Measurements from ENCODE around the gene TRAF3IP1. TPM values are rescaled to one million over a fixed set of nuclear protein-coding genes. Genes with fewer than 3 reads are reported as not detected.
"Not testable (repeated sequence)": the region's sequence is repeated elsewhere in the genome, so short reads cannot be mapped to it uniquely, and the experiment has no call there.

TRAF3IP1 gene
- total and polyA plus RNA-seq, 9 donors: 4.4 to 11.5 (median 8.3) TPM

GRCh38 chr2:238352361-238352760 lies 32.0 kb downstream of the TRAF3IP1 start:
- H3K4me1 ChIP-seq (ENCODE audit: control insufficient read depth, insufficient read depth, low read length): peaks cover 9% of the 10 kb centered on the region
- H3K4me3 ChIP-seq (ENCODE audit: low read length): no peak overlapping the region
- H3K27ac ChIP-seq (ENCODE audit: low read length): no peak overlapping the region
- DNase-seq: no peak
- peaks cover 23% of the 10 kb centered on the region for H3K36me3 ChIP-seq (ENCODE audit: control insufficient read depth, insufficient read depth, low read length)
- H3K9me3 ChIP-seq (replicated peaks; ENCODE audit: control insufficient read depth, low read depth, low read length): no peaks in the 10 kb centered on the region
- no peaks in the 10 kb centered on the region for H3K27me3 ChIP-seq (ENCODE audit: control insufficient read depth, insufficient read depth, low read length)
- 96% methylated on average over 5 of the region's 9 CpGs for WGBS (ENCODE audit: insufficient coverage)

- DNase-seq: no peak
- no peaks in the 10 kb centered on the region for H3K27me3 ChIP-seq (ENCODE audit: control insufficient read depth, insufficient read depth, low read length)
- H3K9me3 ChIP-seq (replicated peaks; ENCODE audit: control insufficient read depth, low read depth, low read length): no peaks in the 10 kb centered on the region
- no CpG with 5 or more reads among the region's 3 CpGs for WGBS (ENCODE audit: insufficient coverage)
- no peak overlapping the region for H3K4me3 ChIP-seq (ENCODE audit: low read length)
- peaks cover 14% of the 10 kb centered on the region for H3K36me3 ChIP-seq (ENCODE audit: control insufficient read depth, insufficient read depth, low read length)
- no peaks in the 10 kb centered on the region for H3K4me1 ChIP-seq (ENCODE audit: control insufficient read depth, insufficient read depth, low read length)
- H3K27ac ChIP-seq (ENCODE audit: low read length): no peak overlapping the region
Observed at GRCh38 chr2:238358769-238359168, 38.5 kb downstream of the TRAF3IP1 start.

- Histone ChIP-seq H3K4me1 (ENCODE audit: control insufficient read depth, insufficient read depth, low read length) (no peaks in the 10 kb centered on the region), H3K9me3 (replicated peaks; ENCODE audit: control insufficient read depth, low read depth, low read length) (no peaks in the 10 kb centered on the region), H3K4me3 (ENCODE audit: low read length) (no peak overlapping the region), H3K27ac (ENCODE audit: low read length) (no peak overlapping the region), H3K36me3 (ENCODE audit: control insufficient read depth, insufficient read depth, low read length) (peaks cover 14% of the 10 kb centered on the region), H3K27me3 (ENCODE audit: control insufficient read depth, insufficient read depth, low read length) (no peaks in the 10 kb centered on the region)
- DNase-seq: no peak
- WGBS (ENCODE audit: insufficient coverage): no CpG with 5 or more reads among the region's 3 CpGs
Observed at GRCh38 chr2:238359403-238359802, 39.1 kb downstream of the TRAF3IP1 start.

GRCh38 chr2:238361877-238362276 lies 41.6 kb downstream of the TRAF3IP1 start:
- Histone ChIP-seq H3K9me3 (replicated peaks; ENCODE audit: control insufficient read depth, low read depth, low read length) (no peaks in the 10 kb centered on the region), H3K27ac (ENCODE audit: low read length) (no peak overlapping the region), H3K4me3 (ENCODE audit: low read length) (no peak overlapping the region), H3K4me1 (ENCODE audit: control insufficient read depth, insufficient read depth, low read length) (no peaks in the 10 kb centered on the region), H3K27me3 (ENCODE audit: control insufficient read depth, insufficient read depth, low read length) (no peaks in the 10 kb centered on the region), H3K36me3 (ENCODE audit: control insufficient read depth, insufficient read depth, low read length) (peaks cover 12% of the 10 kb centered on the region)
- WGBS (ENCODE audit: insufficient coverage): 70% methylated on average over 8 of the region's 9 CpGs
- DNase-seq: no peak

- DNase-seq: peak; percentile 69
- WGBS (ENCODE audit: insufficient coverage): 60% methylated on average over 1 of the region's 7 CpGs
Observed at GRCh38 chr2:238362626-238363025, 42.3 kb downstream of the TRAF3IP1 start.

GRCh38 chr2:238369591-238370040 lies 49.3 kb downstream of the TRAF3IP1 start:
- Histone ChIP-seq H3K4me3 (ENCODE audit: low read length) (no peak overlapping the region), H3K4me1 (ENCODE audit: control insufficient read depth, insufficient read depth, low read length) (peaks cover 7% of the 10 kb centered on the region), H3K27ac (ENCODE audit: low read length) (no peak overlapping the region), H3K9me3 (replicated peaks; ENCODE audit: control insufficient read depth, low read depth, low read length) (no peaks in the 10 kb centered on the region), H3K27me3 (ENCODE audit: control insufficient read depth, insufficient read depth, low read length) (no peaks in the 10 kb centered on the region), H3K36me3 (ENCODE audit: control insufficient read depth, insufficient read depth, low read length) (no peaks in the 10 kb centered on the region)
- WGBS (ENCODE audit: insufficient coverage): 38% methylated on average over 3 of the region's 10 CpGs
- peak; percentile 58 for DNase-seq

More at GRCh38 chr2:238362626-238363025, 42.3 kb downstream of the TRAF3IP1 start:
- Histone ChIP-seq H3K4me3 (ENCODE audit: low read length) (no peak overlapping the region), H3K36me3 (ENCODE audit: control insufficient read depth, insufficient read depth, low read length) (peaks cover 9% of the 10 kb centered on the region), H3K27me3 (ENCODE audit: control insufficient read depth, insufficient read depth, low read length) (no peaks in the 10 kb centered on the region), H3K9me3 (replicated peaks; ENCODE audit: control insufficient read depth, low read depth, low read length) (no peaks in the 10 kb centered on the region), H3K4me1 (ENCODE audit: control insufficient read depth, insufficient read depth, low read length) (no peaks in the 10 kb centered on the region), H3K27ac (ENCODE audit: low read length) (no peak overlapping the region)

DNA sequence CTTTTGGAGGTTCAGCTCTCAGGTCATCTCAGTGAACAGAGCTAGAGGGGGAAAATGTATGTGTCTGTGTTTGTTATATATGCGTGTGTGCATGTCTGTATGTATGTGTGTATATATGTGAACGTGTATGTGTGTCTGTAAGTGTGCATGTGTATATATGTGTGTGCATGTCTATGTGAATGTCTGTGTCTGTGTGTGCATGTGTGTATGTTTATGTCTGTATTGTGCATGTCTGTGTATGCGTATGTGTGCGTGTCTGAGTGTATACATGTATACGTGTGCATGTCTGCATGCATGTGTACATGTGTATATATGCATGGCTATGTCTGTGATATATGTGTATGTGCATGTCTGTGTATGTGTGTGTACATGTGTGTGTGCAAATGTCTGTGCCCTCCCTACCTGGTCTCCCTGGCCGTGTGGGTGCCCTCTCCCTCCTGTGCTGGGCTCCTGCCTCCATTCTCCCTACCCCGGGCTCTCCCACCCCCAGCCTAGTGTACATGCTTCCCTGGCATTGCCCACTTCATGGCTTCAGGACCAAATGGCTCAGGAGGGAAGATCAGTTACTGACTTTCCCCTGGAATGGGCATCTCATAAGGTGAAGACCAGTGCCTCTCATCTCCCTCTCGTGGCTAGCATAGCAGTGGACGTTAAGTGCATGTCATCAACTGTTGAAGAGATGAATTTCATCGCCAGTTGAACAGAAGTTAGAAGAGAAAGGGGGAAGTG lies 49.9 kb downstream of the TRAF3IP1 start:
- Histone ChIP-seq H3K9me3 (replicated peaks; ENCODE audit: control insufficient read depth, low read depth, low read length) (no peaks in the 10 kb centered on the region), H3K27ac (ENCODE audit: low read length) (no peak overlapping the region), H3K36me3 (ENCODE audit: control insufficient read depth, insufficient read depth, low read length) (no peaks in the 10 kb centered on the region), H3K4me3 (ENCODE audit: low read length) (no peak overlapping the region), H3K4me1 (ENCODE audit: control insufficient read depth, insufficient read depth, low read length) (peaks cover 7% of the 10 kb centered on the region), H3K27me3 (ENCODE audit: control insufficient read depth, insufficient read depth, low read length) (no peaks in the 10 kb centered on the region)
- 78% methylated on average over 9 of the region's 10 CpGs for WGBS (ENCODE audit: insufficient coverage)
- DNase-seq: no peak

GRCh38 chr2:238370823-238371372 lies 50.6 kb downstream of the TRAF3IP1 start:
- Histone ChIP-seq H3K36me3 (ENCODE audit: control insufficient read depth, insufficient read depth, low read length) (no peaks in the 10 kb centered on the region), H3K4me1 (ENCODE audit: control insufficient read depth, insufficient read depth, low read length) (peaks cover 7% of the 10 kb centered on the region), H3K9me3 (replicated peaks; ENCODE audit: control insufficient read depth, low read depth, low read length) (no peaks in the 10 kb centered on the region), H3K27ac (ENCODE audit: low read length) (no peak overlapping the region), H3K4me3 (ENCODE audit: low read length) (no peak overlapping the region), H3K27me3 (ENCODE audit: control insufficient read depth, insufficient read depth, low read length) (no peaks in the 10 kb centered on the region)
- WGBS (ENCODE audit: insufficient coverage): 14% methylated on average over 7 of the region's 10 CpGs
- peak; percentile 84 for DNase-seq

- not testable (repeated sequence) for DNase-seq; H3K36me3 ChIP-seq (ENCODE audit: control insufficient read depth, insufficient read depth, low read length); H3K9me3 ChIP-seq (replicated peaks; ENCODE audit: control insufficient read depth, low read depth, low read length); H3K4me1 ChIP-seq (ENCODE audit: control insufficient read depth, insufficient read depth, low read length); H3K27me3 ChIP-seq (ENCODE audit: control insufficient read depth, insufficient read depth, low read length); H3K4me3 ChIP-seq (ENCODE audit: low read length); H3K27ac ChIP-seq (ENCODE audit: low read length)
- WGBS (ENCODE audit: insufficient coverage): no CpG with 5 or more reads among the region's 3 CpGs
Observed at GRCh38 chr2:238372277-238372676, 52.0 kb downstream of the TRAF3IP1 start.

GRCh38 chr2:238376884-238377391 lies 56.6 kb downstream of the TRAF3IP1 start:
- no peak for DNase-seq
- Histone ChIP-seq H3K4me3 (ENCODE audit: low read length) (no peak overlapping the region), H3K36me3 (ENCODE audit: control insufficient read depth, insufficient read depth, low read length) (peaks cover 3% of the 10 kb centered on the region), H3K27ac (ENCODE audit: low read length) (no peak overlapping the region), H3K4me1 (ENCODE audit: control insufficient read depth, insufficient read depth, low read length) (peaks cover 11% of the 10 kb centered on the region), H3K9me3 (replicated peaks; ENCODE audit: control insufficient read depth, low read depth, low read length) (no peaks in the 10 kb centered on the region), H3K27me3 (ENCODE audit: control insufficient read depth, insufficient read depth, low read length) (no peaks in the 10 kb centered on the region)
- WGBS (ENCODE audit: insufficient coverage): 73% methylated on average over 3 of the region's 8 CpGs

Data from muscle of leg (tissue), 11 donors.